22Rv1 (cell line): Measurements from ENCODE around the gene SFSWAP.

Experiments used
- CTCF ChIP-seq: fragments of 450-650 bp; IDR thresholded peaks from 2 replicates; pipeline ENCODE4 v1.5.1; 2017; ENCODE audit warnings: mild to moderate bottlenecking
- ZFX ChIP-seq: fragments of 450-650 bp; IDR thresholded peaks from 2 replicates; pipeline ENCODE4 v1.6.1; 2017; ENCODE audit warnings: antibody characterized with exemption, borderline replicate concordance

- TF ChIP-seq CTCF, result no peak
- TF ChIP-seq ZFX, result no peak
These were observed 121.7 kb downstream of the SFSWAP start for GRCh38 chr12:131832321-131833231.
